ENCODE measurements around the gene ROBO1. TPM values are rescaled to one million over a fixed set of nuclear protein-coding genes. Genes with fewer than 3 reads are reported as not detected.

The ROBO1 gene
- polyA plus RNA-seq, 1 donor: 16.2 TPM

- Histone ChIP-seq H3K9me3 (ENCODE audit: control insufficient read depth, low read depth, low read length) (no peaks in the 10 kb centered on the region), H3K36me3 (ENCODE audit: control insufficient read depth, insufficient read depth, low read length) (no peaks in the 10 kb centered on the region), H3K4me1 (ENCODE audit: control insufficient read depth, insufficient read depth, low read length) (no peaks in the 10 kb centered on the region), H3K27ac (ENCODE audit: low read length) (no peak overlapping the region), H3K27me3 (ENCODE audit: control insufficient read depth, insufficient read depth, low read length) (no peaks in the 10 kb centered on the region), H3K4me3 (ENCODE audit: low read length) (no peak overlapping the region)
- DNase-seq: no peak
- 100% methylated on average over 1 of the region's 1 CpG for WGBS (ENCODE audit: insufficient coverage, low lambda C conversion rate)
These were observed 975.6 kb downstream of the ROBO1 start for GRCh38 chr3:78792212-78792611.

GRCh38 chr3:78791753-78792152 lies 976.0 kb downstream of the ROBO1 start:
- no peaks in the 10 kb centered on the region for H3K4me1 ChIP-seq (ENCODE audit: control insufficient read depth, insufficient read depth, low read length)
- H3K27me3 ChIP-seq (ENCODE audit: control insufficient read depth, insufficient read depth, low read length): no peaks in the 10 kb centered on the region
- no peak overlapping the region for H3K27ac ChIP-seq (ENCODE audit: low read length)
- H3K9me3 ChIP-seq (ENCODE audit: control insufficient read depth, low read depth, low read length): no peaks in the 10 kb centered on the region
- no CpG with 5 or more reads among the region's 3 CpGs for WGBS (ENCODE audit: insufficient coverage, low lambda C conversion rate)
- no peaks in the 10 kb centered on the region for H3K36me3 ChIP-seq (ENCODE audit: control insufficient read depth, insufficient read depth, low read length)
- no peak overlapping the region for H3K4me3 ChIP-seq (ENCODE audit: low read length)
- DNase-seq: no peak

GRCh38 chr3:78788839-78789238 lies 979.0 kb downstream of the ROBO1 start:
- no CpG with 5 or more reads among the region's 2 CpGs for WGBS (ENCODE audit: insufficient coverage, low lambda C conversion rate)
- Histone ChIP-seq H3K27me3 (ENCODE audit: control insufficient read depth, insufficient read depth, low read length) (no peaks in the 10 kb centered on the region), H3K27ac (ENCODE audit: low read length) (no peak overlapping the region), H3K4me1 (ENCODE audit: control insufficient read depth, insufficient read depth, low read length) (no peaks in the 10 kb centered on the region), H3K4me3 (ENCODE audit: low read length) (no peak overlapping the region), H3K36me3 (ENCODE audit: control insufficient read depth, insufficient read depth, low read length) (no peaks in the 10 kb centered on the region), H3K9me3 (ENCODE audit: control insufficient read depth, low read depth, low read length) (no peaks in the 10 kb centered on the region)
- DNase-seq: no peak

DNA sequence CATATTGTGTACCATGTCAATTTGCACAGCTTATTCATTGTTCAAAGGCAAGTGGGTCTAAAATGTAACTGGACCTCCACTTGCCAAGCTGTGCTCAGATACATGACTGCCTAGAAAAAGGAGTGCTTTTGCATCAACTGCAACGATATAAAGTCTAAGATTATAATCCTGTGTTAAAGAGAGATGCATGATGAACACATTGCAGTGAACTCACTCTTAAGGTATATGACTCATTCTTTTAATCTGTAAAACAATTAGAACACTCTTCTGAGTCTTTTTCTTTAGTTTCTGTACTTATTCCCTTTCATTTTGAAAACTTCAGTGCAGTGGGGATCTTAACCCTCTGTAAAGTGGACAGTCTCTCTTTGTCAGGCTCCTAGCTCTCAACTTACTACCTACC lies 982.8 kb downstream of the ROBO1 start:
- no CpG with 5 or more reads among the region's 1 CpG for WGBS (ENCODE audit: insufficient coverage, low lambda C conversion rate)
- H3K4me3 ChIP-seq (ENCODE audit: low read length): no peak overlapping the region

GRCh38 chr3:78781351-78781750 lies 986.4 kb downstream of the ROBO1 start:
- no peaks in the 10 kb centered on the region for H3K27me3 ChIP-seq (ENCODE audit: control insufficient read depth, insufficient read depth, low read length)
- H3K36me3 ChIP-seq (ENCODE audit: control insufficient read depth, insufficient read depth, low read length): no peaks in the 10 kb centered on the region
- no peak overlapping the region for H3K27ac ChIP-seq (ENCODE audit: low read length)
- no peak for DNase-seq
- H3K4me3 ChIP-seq (ENCODE audit: low read length): no peak overlapping the region
- no peaks in the 10 kb centered on the region for H3K9me3 ChIP-seq (ENCODE audit: control insufficient read depth, low read depth, low read length)
- H3K4me1 ChIP-seq (ENCODE audit: control insufficient read depth, insufficient read depth, low read length): no peaks in the 10 kb centered on the region

More for the DNA sequence above, 982.8 kb downstream of the ROBO1 start:
- no peaks in the 10 kb centered on the region for H3K27me3 ChIP-seq (ENCODE audit: control insufficient read depth, insufficient read depth, low read length)
- no peak overlapping the region for H3K27ac ChIP-seq (ENCODE audit: low read length)
- H3K9me3 ChIP-seq (ENCODE audit: control insufficient read depth, low read depth, low read length): no peaks in the 10 kb centered on the region
- no peaks in the 10 kb centered on the region for H3K4me1 ChIP-seq (ENCODE audit: control insufficient read depth, insufficient read depth, low read length)
- no peak for DNase-seq
- H3K36me3 ChIP-seq (ENCODE audit: control insufficient read depth, insufficient read depth, low read length): no peaks in the 10 kb centered on the region

DNA sequence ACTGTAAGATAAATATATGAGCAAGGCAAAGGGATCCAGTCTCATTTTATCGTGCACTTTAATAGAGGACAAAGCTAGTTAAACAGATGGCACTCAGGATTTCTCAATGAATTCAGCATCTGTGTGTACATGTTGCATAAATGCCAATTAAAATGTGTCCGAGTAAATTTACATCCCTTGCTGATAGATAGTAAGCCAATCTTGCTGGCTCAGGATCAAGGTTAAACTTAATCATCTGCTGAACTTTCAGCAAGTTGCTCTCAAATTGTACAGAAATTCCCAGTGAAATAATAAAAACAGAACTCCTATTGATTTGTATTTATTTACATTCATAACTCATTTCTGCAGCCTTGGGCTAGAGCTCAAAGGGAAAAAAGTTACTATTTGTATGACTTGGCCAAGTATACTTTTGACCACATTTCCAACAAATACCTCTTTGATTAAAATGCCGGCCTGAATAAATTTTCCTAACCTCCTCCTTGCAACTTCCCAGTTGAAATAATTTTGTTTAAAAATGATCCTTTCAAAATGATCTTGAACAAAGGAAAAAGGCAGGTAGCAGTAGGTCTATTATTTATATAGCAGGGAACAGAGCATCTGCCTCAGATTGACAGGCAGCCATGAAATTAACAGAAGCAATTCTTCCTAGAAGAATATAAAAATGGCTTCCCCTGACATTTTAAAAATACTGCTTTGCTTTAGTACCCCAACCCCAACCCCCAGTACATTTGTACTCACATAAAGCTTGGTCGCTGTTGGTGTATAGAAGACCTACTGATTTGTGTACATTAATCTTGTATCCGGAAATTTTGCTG lies 1001.9 kb downstream of the ROBO1 start:
- Histone ChIP-seq H3K9me3 (ENCODE audit: control insufficient read depth, low read depth, low read length) (no peaks in the 10 kb centered on the region), H3K4me3 (ENCODE audit: low read length) (no peak overlapping the region), H3K27ac (ENCODE audit: low read length) (no peak overlapping the region), H3K36me3 (ENCODE audit: control insufficient read depth, insufficient read depth, low read length) (no peaks in the 10 kb centered on the region), H3K4me1 (ENCODE audit: control insufficient read depth, insufficient read depth, low read length) (no peaks in the 10 kb centered on the region), H3K27me3 (ENCODE audit: control insufficient read depth, insufficient read depth, low read length) (no peaks in the 10 kb centered on the region)
- DNase-seq: no peak
- WGBS (ENCODE audit: insufficient coverage, low lambda C conversion rate): 88% methylated on average over 1 of the region's 5 CpGs

DNA sequence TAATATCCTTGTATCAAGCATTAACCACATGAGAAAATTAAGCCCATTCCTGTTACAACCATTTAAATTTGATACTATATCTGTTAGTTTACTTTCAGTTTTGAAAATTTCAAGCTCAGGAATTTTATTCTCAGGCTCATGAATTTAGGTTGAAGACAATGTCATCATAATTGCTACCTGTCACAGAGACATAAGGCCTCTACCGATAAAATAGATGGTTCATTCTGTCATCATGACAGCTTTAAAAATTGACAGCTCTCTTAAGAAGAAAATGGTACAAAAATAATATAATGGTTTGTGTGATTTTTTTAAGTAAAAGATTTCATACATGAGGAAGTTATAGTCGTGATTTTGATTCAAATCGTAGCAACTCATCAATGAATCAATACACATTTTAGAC lies 1003.2 kb downstream of the ROBO1 start:
- Histone ChIP-seq H3K27me3 (ENCODE audit: control insufficient read depth, insufficient read depth, low read length) (no peaks in the 10 kb centered on the region), H3K9me3 (ENCODE audit: control insufficient read depth, low read depth, low read length) (no peaks in the 10 kb centered on the region), H3K4me3 (ENCODE audit: low read length) (no peak overlapping the region), H3K27ac (ENCODE audit: low read length) (no peak overlapping the region), H3K36me3 (ENCODE audit: control insufficient read depth, insufficient read depth, low read length) (no peaks in the 10 kb centered on the region), H3K4me1 (ENCODE audit: control insufficient read depth, insufficient read depth, low read length) (no peaks in the 10 kb centered on the region)
- DNase-seq: no peak
- 100% methylated on average over 3 of the region's 3 CpGs for WGBS (ENCODE audit: insufficient coverage, low lambda C conversion rate)

- Histone ChIP-seq H3K9me3 (ENCODE audit: control insufficient read depth, low read depth, low read length) (no peaks in the 10 kb centered on the region), H3K4me1 (ENCODE audit: control insufficient read depth, insufficient read depth, low read length) (no peaks in the 10 kb centered on the region), H3K4me3 (ENCODE audit: low read length) (no peak overlapping the region), H3K27me3 (ENCODE audit: control insufficient read depth, insufficient read depth, low read length) (no peaks in the 10 kb centered on the region), H3K36me3 (ENCODE audit: control insufficient read depth, insufficient read depth, low read length) (no peaks in the 10 kb centered on the region), H3K27ac (ENCODE audit: low read length) (no peak overlapping the region)
- WGBS (ENCODE audit: insufficient coverage, low lambda C conversion rate): 88% methylated on average over 1 of the region's 1 CpG
- DNase-seq: no peak
These were observed 1005.7 kb downstream of the ROBO1 start for GRCh38 chr3:78762121-78762520.

GRCh38 chr3:78761126-78761525 lies 1006.7 kb downstream of the ROBO1 start:
- DNase-seq: no peak
- no CpG with 5 or more reads among the region's 2 CpGs for WGBS (ENCODE audit: insufficient coverage, low lambda C conversion rate)

GRCh38 chr3:78757731-78758130 lies 1010.1 kb downstream of the ROBO1 start:
- Histone ChIP-seq H3K9me3 (ENCODE audit: control insufficient read depth, low read depth, low read length) (no peaks in the 10 kb centered on the region), H3K36me3 (ENCODE audit: control insufficient read depth, insufficient read depth, low read length) (no peaks in the 10 kb centered on the region), H3K4me3 (ENCODE audit: low read length) (no peak overlapping the region), H3K4me1 (ENCODE audit: control insufficient read depth, insufficient read depth, low read length) (no peaks in the 10 kb centered on the region), H3K27me3 (ENCODE audit: control insufficient read depth, insufficient read depth, low read length) (no peaks in the 10 kb centered on the region), H3K27ac (ENCODE audit: low read length) (no peak overlapping the region)
- DNase-seq: no peak
- WGBS (ENCODE audit: insufficient coverage, low lambda C conversion rate): 83% methylated on average over 1 of the region's 4 CpGs

More at GRCh38 chr3:78761126-78761525, 1006.7 kb downstream of the ROBO1 start:
- Histone ChIP-seq H3K4me1 (ENCODE audit: control insufficient read depth, insufficient read depth, low read length) (no peaks in the 10 kb centered on the region), H3K27me3 (ENCODE audit: control insufficient read depth, insufficient read depth, low read length) (no peaks in the 10 kb centered on the region), H3K9me3 (ENCODE audit: control insufficient read depth, low read depth, low read length) (no peaks in the 10 kb centered on the region), H3K4me3 (ENCODE audit: low read length) (no peak overlapping the region), H3K27ac (ENCODE audit: low read length) (no peak overlapping the region), H3K36me3 (ENCODE audit: control insufficient read depth, insufficient read depth, low read length) (no peaks in the 10 kb centered on the region)
